ENCODE results near the gene PIAS2.

Gene PIAS2

DNA sequence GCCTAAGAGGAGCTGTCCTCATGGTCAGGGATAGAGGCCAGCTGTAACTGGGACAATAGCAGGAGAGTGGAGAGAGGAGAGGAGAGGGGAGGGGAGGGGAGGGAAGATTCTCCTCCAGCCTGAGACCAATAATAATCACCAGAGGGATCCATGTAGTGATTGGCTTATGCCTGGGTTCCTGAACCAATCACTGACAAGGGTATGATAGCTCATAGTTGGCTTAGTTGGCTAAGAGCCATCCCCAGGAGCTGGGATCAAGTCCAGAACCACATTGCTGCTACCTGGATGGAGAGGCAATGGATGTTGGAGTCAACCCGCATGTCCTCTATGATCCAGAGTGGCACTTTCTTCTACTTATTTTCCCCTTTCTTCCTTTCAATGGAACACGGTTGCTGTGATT, 152.7 kb downstream of the PIAS2 start:
- DNase-seq (ENCODE audit: low read depth in 2 of 3, low spot score in 2 of 3): no peak

GRCh38 chr18:46761059-46761769, 156.1 kb downstream of the PIAS2 start:
- no peak for DNase-seq (ENCODE audit: low read depth in 2 of 3, low spot score in 2 of 3)

- DNase-seq (ENCODE audit: low read depth in 2 of 3, low spot score in 2 of 3): no peak
These were observed 157.4 kb downstream of the PIAS2 start for GRCh38 chr18:46759890-46760289.

DNA sequence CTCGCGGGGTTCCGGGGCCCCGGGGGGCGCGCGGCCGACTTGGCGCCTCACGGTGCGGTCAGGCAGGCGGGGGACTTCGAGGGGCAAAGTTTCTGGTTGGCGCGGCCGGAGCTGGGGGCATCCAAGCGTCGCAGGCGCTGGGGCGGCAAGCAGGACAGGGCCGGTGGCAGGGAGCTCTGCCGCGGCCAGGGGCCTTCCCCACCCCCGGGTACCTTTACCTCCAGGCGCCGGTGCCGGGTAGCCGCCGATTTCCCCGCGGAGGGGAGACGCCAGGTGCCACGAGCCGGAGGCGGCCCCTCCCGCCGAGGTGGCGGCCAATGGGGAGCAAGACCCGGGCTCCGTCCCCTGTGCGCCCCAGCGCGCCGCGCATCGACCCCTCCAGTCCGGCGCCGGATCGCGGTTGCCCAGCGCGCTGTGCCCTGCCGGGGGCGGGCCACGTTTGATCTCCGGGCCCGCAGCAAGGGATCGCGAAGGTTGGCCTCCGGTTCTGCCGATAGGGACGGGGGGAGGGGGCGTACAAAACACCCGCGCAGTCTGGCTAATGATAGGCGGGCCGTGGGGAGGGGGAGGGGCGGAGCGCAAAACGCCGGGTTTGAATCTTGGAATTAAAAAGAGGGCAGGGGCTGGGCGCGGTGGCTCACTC, 160.6 kb downstream of the PIAS2 start, which contains the start of gene ST8SIA5:
ST8SIA5 (minus strand) TSS at position 495 of the 643 bp plus-strand sequence. CDS start 545 bp downstream, outside the sequence.
- no peak for DNase-seq (ENCODE audit: low read depth in 2 of 3, low spot score in 2 of 3)

DNA sequence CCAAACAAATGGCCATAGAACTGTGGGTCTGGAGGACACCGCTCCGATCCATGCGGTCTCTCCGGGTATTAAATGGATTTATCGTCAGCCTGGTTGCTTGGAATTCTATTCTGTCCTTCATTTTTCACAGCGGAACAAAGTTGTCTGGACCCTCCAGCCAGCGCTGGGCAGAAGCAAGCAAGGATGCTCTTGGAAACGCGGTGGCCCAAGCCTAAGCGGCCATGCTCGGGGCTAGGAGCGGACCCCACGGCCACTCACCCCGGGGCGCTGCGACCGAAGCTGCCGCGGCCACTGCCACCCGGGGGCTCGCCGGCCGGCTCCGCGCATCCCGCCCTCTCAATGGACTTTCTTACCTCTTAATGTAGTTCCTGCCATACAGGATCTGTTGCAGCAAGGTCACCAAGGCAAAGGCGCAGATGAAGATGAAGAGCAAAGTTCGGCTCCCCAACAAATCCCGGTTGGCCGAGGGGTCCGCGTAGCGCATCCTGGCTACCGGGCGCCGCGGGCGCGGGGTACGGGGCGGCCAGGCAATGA, 161.2 kb downstream of the PIAS2 start:
- no peak for DNase-seq (ENCODE audit: low read depth in 2 of 3, low spot score in 2 of 3)

GRCh38 chr18:46755315-46756024, 161.8 kb downstream of the PIAS2 start:
- DNase-seq (ENCODE audit: low read depth in 2 of 3, low spot score in 2 of 3): no peak

DNA sequence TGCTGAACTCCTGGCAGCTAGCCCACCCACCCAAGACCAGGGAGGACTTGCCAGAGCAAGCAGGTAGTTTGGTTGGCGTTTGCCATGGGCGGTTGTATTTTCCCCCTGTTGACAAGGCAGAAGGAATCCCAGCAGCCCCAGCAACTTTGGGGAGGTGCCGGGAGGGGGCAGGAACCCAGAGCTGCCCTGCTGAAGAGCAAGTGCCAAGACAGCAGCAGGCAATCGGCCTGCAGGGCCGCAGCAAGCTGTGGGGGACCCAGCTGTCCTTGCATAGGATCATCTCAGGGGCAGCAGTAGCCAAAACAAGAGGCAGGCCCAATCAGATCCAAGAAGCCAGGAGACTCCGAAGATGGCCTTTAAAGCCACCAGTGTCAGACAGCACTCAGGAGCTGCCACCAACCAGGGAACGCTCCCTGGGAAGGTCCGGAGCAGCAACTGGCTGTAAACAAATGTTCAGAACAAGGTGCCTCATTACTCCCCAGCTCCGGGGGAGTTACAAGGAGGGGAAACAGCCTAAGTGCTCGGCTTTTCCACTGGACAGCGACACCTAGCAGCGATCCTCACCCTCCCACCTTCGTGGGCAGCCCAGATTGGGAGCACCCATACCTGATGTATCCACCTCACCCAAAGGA, 162.5 kb downstream of the PIAS2 start:
- DNase-seq (ENCODE audit: low read depth in 2 of 3, low spot score in 2 of 3): no peak

DNA sequence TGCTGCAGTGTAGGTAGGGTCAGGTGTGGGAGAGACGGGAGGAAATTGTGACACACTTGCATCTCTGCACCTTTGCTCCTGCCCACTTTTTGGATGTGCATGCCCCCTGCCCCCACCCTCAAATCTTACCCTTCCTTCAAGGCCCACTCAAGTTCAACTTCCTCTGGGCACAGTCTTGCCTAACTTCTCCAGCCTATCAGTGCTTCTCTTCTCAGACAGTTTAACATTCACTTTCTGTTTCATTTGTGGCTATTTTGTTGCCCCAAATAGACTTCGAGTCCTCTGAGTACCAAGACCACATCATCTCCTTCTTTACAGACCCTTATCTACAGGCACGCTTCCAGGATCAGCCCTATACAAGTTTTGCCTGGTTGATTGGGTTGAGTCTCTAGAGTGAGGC, 163.1 kb downstream of the PIAS2 start:
- no peak for DNase-seq (ENCODE audit: low read depth in 2 of 3, low spot score in 2 of 3)
